HTR-8/SVneo (cell line): ENCODE data around the gene FGF12.
"Not testable (repeated sequence)": the region's sequence is repeated elsewhere in the genome, so short reads cannot be mapped to it uniquely, and the experiment has no call there.

Experiments used
- DNase-seq: peaks from one replicate; pipeline ENCODE4 v3.0.0; 2011; ENCODE audit warnings: low spot score, mixed read lengths; ENCODE audit not compliant: insufficient read length
- FAIRE-seq: peaks from 2 replicates; lab custom pipeline; 2011; peaks lifted over from hg19 to GRCh38; lab: Jason Lieb, UNC

Gene FGF12

GRCh38 chr3:192727032-192727847 is at the start of gene FGF12:
Gene FGF12, minus strand, starts transcription at chr3:192727541.
- FAIRE-seq (no peak), DNase-seq (peak; percentile 56)

DNA sequence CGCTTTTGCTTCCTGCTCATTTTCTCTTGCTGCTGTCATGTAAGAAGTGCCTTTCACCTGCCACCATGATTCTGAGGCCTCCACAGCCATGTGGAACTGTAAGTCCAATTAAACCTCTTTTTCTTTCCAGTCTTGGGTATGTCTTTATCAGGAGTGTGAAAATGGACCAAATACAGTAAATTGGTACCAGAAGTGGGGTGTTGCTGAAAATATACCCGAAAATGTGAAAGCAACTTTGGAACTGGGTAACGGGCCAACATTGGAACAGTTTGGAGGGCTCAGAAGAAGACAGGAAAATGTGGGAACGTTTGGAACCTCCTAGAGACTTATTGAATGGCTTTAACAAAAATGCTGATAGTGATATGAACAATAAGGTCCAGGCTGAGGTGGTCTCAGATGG is 47.0 kb upstream of the FGF12 start:
- not testable (repeated sequence) for DNase-seq, FAIRE-seq

DNA sequence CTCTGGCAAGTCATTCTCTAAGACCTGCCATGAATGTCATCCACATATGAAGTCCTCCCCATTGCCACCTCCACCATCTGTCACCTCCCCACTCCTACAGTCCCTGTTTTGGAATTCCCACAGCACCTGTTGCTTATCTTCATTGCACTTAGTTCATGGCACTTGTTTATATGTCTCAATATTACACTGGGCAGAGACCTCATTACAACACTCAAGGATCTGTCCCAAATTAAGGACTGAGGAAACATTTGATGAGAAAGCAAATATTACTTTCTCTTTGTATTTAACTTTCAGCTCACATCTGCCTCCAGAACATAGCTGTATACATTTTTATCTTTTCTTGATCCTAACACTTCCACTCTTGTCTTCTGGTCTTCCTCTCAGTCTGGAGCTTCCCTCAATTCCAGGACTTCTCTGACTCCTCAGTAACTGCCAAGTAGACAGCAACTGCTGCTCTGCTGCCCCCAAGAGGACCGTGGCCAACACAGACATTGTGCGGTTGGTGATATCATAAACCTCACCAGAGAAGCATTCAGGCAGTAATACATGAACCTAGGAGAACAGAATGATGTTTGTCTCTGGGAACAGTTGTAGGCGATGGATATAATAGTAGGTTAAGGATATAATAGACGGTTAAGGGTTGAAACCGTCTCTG is 45.0 kb upstream of the FGF12 start:
- DNase-seq (peak; percentile 26), FAIRE-seq (no peak)

GRCh38 chr3:192758654-192759053 is 31.3 kb upstream of the FGF12 start:
- DNase-seq, result no peak
- FAIRE-seq, result no peak

DNA sequence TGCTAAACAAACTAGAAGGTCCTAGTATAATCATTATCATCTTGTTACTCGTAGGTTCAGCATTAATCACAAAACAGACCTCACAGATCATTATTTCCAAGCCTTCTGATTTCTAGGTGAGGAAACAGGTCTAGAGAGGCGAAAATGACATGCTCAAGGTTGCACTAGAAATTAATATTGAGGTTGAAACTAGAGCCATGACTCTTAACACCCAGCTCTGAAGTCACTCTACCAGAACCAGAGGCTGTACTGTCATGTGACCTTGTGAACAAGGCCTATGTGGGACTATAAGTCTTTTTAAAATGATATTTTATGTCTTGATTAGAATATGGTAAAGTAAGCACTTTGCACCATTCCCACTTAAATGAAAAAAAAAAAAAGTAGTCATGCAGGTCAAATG is 23.8 kb upstream of the FGF12 start:
- FAIRE-seq, result no peak
- DNase-seq, result no peak

DNA sequence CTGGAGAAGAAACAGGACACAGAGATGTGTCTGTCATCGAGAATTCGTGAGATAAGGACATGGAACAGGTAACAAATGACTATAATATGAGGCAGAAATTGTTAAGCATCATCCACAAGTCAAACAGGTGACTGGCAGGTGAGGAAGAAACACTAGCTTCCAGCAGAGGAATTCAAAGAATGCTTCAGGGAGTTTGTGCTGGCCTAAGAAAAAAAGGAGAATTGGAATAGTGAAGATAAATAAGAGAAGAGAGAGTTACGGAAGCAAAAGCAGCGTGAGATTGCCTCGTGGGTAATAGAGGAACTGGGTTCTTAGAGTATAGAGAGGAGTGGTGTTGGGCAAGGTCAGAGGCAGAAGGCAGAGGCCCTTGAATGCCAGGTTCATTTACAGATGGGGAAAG is 22.9 kb upstream of the FGF12 start:
- no peak for DNase-seq
- FAIRE-seq, result no peak

DNA sequence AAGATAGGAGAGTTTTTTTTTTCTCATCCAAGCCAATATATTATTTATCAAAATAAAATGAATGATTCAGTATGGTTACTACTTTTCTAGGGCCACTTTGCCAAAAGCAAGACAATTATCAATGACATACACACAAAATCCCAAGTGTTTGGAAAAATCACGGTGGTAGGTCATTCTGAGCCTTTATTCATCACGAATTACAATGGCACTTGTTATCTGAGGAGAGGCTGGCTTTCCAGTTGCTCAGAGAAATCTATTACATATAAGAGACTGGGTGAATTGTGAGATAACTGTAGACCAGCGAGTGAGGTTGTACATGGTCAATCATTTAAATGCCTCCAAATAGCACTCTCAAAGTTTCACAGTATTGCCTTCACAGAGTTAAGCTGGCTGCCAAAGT is 20.4 kb upstream of the FGF12 start:
- FAIRE-seq, result no peak
- DNase-seq, result no peak

DNA sequence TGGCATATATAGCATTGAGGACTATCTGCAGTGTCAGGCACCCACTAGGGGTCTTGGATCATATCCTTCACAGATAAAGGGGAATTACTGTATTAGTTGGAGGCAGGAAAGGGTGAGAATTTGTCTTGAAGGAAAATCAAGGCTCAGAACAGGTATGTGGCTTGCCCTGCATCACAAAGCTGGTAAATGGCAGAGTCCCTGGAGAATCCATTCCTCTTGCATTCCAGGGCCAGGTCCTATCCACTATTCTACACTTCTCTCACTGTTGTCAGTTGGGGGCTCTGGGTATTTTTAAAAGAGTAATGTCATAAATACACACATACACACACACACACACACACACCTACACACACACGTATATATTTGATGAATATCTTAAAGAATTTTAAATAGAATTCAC is 19.8 kb upstream of the FGF12 start:
- FAIRE-seq (no peak), DNase-seq (no peak)

DNA sequence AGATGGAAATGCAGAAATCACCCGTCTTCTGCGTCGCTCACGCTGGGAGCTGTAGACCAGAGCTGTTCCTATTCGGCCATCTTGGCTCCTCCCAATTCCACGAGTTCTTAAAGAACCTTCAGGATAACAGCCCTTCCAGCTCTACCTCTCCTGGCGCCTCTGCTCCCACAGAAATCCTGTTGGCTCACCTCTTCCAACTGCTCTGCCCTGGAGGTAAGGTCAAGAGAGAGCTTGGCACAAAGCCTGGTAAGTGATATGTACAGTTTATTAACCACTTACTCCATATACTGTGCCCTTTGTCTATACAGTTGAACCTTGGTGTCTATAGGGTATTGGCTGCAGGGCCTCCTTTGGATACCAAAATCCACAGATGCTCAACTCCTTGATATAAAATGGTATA is 17.8 kb upstream of the FGF12 start:
- DNase-seq, result no peak
- FAIRE-seq, result no peak

DNA sequence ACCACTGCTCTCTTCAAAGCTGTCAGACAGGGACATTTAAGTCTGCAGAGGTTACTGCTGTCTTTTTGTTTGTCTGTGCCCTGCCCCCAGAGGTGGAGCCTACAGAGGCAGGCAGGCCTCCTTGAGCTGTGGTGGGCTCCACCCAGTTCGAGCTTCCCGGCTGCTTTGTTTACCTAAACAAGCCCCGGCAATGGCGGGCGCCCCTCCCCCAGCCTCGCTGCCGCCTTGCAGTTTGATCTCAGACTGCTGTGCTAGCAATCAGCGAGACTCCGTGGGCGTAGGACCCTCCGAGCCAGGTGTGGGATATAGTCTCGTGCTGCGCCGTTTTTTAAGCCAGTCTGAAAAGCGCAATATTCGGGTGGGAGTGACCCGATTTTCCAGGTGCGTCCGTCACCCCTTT is 17.3 kb upstream of the FGF12 start:
- not testable (repeated sequence) for FAIRE-seq

DNA sequence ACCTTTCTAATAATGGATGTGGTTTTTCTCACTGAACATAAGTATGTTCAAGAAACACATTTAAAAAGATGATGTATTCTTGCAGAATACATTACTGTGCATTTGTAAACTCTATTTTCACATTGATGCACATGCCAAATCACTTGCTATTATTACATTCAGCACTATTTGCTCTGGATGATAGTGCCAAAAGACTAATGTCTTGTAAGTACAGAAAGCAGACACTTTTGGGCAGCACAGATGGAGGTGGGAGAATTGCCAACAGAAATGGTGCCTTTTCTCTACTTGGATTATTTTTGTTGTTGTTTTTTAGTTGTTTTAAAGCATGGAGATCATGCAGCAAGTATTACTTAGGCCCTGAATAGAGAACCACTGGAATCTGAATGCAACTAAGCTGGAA is 10.2 kb upstream of the FGF12 start:
- FAIRE-seq (no peak), DNase-seq (no peak)

More for the DNA sequence above, 17.3 kb upstream of the FGF12 start:
- DNase-seq, result not testable (repeated sequence)

GRCh38 chr3:192731233-192731632 is 3.9 kb upstream of the FGF12 start:
- FAIRE-seq, result no peak
- DNase-seq, result no peak

GRCh38 chr3:192726385-192726784 is 956 bp downstream of the FGF12 start:
- no peak for FAIRE-seq

GRCh38 chr3:192719964-192720363 is 7.4 kb downstream of the FGF12 start:
- FAIRE-seq, result no peak
- DNase-seq, result no peak

More at GRCh38 chr3:192726385-192726784, 956 bp downstream of the FGF12 start:
- DNase-seq, result no peak

DNA sequence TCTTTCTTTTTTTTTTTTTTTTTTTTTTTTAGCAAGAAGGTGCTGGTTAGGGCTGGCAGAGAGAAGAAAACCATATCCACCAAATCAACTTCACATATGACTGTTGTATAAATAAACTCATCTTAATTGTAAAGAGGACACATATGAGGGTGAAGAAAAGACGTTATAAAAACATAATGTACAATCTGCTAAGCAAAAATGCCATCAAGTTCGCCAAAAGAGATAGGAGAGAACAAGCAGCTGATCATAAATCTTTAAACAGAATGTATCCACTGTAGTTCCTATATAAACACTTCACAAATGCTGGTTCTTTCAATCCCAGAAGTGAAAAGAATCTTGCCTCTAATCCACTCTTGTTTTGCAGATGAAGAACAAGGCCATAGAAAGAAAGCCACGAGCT is 9.2 kb downstream of the FGF12 start:
- DNase-seq, result no peak

DNA sequence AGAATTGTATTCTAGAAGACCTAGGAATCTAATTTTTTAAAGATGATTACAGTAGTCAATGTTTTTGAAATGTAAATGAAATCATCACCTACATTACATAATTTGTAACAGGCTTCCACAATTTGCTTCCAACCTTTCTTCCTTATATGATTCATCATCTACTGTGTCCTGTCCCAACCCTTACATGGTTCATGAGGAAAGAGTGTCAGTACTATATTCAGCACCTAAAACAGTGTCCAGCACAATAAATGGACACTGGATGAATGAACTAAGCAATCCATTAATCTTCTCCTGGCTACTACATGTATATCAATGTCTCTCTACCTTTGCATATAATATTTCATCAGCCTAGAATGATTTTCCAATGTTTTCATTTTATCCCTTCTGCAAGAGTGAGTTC is 12.2 kb downstream of the FGF12 start:
- DNase-seq (no peak), FAIRE-seq (no peak)

More for the DNA sequence above, 9.2 kb downstream of the FGF12 start:
- FAIRE-seq, result no peak

- DNase-seq, FAIRE-seq: not testable (repeated sequence)
These were observed 16.2 kb downstream of the FGF12 start for GRCh38 chr3:192711126-192711525.

DNA sequence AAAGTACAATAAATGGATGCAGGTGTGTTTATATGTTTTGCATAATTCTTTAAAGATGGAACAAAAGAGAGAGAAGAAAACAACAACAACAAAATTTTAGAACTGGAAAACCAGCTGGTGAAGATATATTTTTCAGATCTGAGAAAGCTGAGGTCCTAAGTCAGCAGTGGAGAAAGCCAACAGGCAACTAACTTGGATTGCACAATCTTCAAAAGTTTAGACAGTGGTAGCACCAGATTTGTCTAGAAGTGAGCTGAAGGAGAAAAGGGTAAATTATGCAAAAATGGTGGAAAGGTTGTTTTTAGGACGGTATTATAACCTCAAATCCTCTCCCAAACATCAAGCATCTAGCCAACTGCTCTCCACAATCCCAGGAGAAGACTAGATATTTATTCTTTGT is 17.0 kb downstream of the FGF12 start:
- no peak for DNase-seq
- no peak for FAIRE-seq

DNA sequence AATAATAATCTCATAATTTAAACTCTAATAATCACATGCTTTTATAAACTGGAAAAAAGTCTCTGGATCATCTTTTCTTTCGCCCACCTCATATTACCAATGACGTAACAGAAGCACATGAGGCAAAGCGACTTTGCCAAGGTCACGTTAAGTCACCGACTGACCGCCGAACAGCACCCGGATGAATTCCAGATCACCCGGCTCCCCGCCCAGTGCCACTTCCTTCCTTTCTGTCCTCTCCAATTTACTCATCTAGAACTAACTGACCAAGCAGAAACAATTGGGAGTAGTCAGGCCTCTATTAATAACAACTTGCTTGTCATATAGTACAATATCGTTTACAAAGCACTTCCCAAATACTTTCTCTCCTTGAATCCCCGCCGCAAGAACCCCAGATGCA is 21.1 kb downstream of the FGF12 start:
- FAIRE-seq (no peak), DNase-seq (no peak)

DNA sequence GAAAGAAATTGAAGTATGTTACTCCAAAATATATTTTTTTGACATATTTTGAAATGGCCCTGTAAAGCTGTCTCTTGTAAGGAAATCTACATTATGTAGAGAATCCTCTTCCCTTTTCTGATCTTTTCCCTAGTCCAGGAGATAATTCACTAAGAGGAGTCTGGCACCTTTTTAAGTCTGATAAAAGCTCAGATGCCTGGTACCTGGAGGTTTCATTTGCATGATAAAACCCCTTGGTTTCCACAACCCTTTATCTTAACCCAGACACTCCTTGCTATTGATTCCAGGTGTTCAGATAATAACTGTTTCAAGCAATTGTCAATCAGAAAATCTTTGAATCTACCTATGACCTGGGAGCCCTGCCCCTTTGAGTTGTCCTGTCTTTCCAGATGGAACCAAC is 26.5 kb downstream of the FGF12 start:
- DNase-seq, result no peak
- FAIRE-seq, result no peak

- DNase-seq, result no peak
- no peak for FAIRE-seq
These were observed 30.3 kb downstream of the FGF12 start for GRCh38 chr3:192696943-192697587.
